Muscle of arm (tissue), 12 donors: Measurements from ENCODE around the gene DCTN3. TPM values are rescaled to one million over a fixed set of nuclear protein-coding genes. Genes with fewer than 3 reads are reported as not detected.
A peak's percentile ranks its signal among the peaks of the same experiment; 100 is the strongest.

Experiments
- DNase-seq: peaks from one replicate; pipeline ENCODE4 v3.0.0-alpha.2; 2013
- polyA plus RNA-seq, 12 donors: library from polyadenylated mRNA; unstranded; fragments of 120-200 nt; gene quantifications; one replicate each; pipeline ENCODE4 v1.2.1, GENCODE V29; 2013; ENCODE audit not compliant: insufficient read length in 12 of 12

Gene DCTN3
- polyA plus RNA-seq, 12 donors = 59.1 to 95.8 (median 62.5) TPM; not detected in 1

DNA sequence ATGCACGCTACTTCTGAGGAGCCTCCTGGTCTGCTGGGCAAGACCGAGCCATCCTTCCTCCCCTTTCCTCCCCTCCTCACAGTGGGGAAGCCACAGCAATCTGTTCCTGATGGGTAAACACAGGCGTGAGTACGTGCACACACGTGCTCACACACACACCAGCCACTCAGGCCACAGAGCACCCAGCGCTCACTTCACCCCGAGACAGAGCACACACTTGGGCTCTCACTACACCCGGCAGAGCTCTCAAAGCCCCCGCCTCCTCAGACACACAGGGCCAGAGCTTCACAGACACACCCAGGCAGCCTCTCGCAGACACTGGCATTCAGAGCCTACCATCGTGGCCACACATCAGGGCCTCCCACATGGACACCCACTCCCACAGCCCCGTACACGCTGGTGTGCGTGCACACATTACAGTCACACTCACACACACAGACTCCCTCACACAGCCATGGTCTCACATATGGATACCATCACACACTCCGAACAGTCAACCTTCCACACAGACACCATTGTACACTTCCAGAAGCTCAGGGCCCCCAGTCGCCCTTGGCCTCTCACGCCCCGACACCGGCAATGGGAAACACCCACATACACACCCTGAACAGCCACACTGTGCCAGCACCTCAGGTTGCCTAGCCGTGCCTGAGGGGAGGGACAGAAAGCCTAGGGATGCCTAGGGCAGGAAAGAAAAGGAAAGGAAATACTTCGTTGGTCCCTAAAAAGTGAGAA lies 44.3 kb downstream of the DCTN3 start:
- no peak for DNase-seq

DNA sequence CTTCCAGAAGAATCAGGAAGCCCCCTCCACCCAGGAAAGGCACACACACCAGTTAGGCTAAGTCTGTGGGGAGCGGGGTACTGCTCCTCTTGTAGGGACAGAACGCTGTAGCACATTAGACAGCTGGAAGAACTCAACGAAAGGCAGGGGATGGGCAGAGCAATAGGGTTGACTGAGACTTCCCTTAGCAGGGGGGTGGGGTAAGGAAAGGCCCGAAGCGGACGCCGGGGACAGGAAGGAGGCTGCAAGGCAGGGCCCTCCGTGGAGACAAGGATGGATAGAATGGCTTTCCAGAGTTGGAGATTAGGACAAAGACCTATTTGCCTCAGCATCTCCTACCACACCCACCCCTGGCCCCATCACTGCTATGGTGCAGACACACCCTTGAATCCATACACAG lies 45.1 kb downstream of the DCTN3 start:
- DNase-seq = no peak

DNA sequence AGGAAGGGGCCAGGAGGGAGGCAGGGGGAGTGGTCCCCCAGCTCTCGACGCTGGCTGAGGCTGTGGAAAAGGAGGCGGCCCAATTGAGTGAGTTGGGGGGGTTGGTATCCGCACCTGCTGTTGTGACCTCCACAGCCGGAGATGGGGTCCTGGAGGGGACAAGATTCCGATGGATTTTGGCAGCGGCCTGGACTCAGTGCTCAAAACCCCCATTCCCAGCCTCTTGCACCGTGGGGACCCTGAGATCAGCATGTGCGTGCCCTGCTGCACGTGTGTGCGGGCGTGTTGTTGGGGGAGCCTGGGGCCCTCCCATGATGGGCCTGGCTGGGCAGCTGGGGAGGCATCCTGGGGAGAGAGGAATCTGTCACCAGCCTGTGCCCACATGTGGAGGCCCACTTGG lies 45.7 kb downstream of the DCTN3 start:
- peak; percentile 66 for DNase-seq

DNA sequence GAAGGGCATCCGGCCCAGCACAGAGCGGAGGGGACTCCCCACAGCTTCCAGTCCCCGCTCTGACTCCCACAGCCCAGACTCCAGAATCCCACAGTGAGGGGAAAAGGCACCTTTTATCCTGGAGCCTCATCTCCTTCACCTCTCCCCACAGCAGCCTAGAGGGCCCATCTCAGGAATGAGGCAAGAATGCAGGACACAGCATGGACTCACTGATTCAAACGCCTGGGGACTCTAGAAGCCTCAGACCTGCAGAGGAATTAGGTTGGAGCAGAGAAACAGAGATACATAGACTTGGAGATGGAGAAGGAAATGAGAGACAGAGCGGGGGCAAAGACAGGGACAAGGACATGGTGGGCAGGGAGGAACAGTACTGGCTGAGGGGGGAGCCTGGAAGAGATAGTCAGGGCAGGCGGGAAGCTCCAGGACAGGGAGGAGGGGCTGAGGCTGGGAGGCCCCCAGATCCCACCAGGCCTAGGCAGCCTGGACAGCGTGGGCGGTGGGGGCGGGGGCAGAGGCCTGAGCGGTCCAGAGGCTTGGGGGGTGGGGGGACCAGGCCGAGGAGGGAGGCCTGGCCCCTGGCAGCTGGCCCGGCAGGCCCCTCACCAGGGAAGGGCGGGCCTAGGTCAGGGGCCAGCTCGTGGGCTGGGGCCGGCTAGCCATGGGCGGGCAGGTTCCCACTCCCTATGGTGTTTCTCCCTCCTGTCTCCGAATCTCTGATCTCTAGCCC lies 46.5 kb downstream of the DCTN3 start:
- no peak for DNase-seq

DNA sequence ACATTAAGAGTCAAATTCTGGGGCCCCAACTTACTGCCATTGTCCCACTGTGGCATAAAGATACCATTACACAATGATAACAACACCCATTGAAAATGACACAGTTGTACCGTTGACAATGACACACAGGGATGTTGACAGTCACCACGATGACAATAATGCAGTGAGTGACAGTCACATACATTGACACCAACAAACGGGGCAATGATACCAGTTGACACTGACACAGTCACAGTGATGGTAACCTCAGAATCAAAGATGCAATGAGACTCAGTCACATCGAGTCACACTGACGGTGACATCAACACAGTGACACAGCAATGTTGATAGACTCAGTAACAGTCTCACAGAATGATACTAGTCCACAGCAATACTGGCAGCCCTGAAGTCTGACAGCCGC lies 47.7 kb downstream of the DCTN3 start:
- no peak for DNase-seq

DNA sequence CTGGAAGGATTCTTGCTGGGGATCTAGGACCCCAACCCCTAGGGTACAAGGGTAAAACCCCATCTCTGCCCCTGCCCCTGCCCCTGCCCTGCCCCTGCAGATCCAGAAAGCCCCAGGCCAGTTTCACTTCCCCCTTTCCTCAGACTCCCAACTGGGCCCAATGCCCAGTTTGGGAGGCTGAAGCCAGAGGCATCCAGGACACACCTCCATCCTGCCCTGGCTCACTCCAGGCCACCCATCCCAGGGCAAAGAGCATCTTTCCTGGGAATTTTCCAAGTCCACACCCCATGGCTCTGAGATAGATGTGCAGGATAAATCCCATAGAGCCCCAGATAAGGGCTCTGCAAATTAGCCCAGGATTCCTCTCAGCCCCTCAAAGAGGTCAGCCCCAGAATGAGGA lies 48.2 kb downstream of the DCTN3 start:
- DNase-seq = no peak

DNA sequence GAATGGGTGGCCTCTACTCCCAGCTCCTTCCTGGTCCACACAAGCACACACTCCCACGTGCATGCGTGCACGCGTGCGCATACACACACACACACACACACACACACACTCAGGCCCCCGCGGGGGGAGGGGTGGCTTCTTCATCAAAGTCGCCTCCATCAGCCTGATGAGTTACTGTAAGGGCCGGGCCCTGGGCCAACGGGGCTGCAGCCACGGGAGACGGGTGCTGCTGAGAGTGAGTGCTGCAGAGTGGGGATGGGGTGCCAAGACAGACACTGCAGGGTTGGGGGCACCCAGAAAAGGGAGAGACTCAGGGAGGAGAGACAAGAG lies 48.8 kb downstream of the DCTN3 start:
- DNase-seq = no peak

DNA sequence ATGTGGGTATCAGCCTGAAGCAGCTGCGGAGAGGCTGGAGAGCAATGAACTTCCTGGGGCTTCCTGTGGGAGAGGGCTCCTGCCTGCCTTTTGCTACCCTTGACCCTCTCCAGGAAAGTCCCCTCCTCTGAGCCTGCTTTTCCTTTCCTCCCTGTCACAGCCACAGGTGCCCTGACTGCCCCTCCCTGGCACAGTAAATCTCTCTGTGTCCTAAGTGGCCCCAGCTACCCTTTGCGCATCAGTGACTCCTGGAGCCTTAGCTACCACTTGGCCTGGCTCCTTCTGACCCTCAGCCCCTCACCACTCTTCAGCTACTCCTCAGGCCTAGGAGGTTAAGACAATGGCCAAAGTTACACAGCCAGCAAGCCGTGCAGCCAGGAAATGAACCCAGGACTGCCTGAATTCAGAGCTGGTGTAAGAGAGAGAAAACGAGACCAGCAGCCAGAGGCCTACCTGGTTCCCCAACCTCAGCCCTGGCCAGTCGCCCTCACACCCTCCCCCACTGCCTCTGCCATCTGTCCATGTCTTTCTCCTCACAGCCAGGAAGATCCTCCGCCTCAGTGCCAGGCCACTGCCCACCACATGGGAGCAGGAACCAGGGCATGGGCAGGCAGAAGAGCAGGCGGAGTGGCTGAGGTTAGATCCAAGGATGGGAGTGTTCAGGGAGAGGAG lies 49.4 kb downstream of the DCTN3 start:
- no peak for DNase-seq

DNA sequence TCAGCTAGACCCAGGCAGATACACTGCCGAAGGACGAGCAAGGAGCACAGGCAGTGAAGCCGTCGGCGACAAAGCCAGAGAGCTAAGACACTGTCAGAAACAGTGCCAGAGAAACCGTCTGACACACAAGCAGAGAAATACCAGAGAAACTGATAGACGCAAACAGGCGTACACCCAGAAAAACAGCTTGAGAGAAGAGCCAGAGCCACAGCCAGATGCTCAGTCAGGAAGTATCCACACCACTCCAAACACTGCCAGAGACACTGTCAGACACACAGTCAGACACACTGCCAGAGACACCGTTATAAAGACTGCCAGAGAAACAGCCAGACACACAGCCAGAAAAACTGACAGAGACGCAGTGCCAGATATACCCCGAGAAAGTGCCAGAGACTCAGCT lies 49.9 kb downstream of the DCTN3 start:
- DNase-seq = peak; percentile 50

DNA sequence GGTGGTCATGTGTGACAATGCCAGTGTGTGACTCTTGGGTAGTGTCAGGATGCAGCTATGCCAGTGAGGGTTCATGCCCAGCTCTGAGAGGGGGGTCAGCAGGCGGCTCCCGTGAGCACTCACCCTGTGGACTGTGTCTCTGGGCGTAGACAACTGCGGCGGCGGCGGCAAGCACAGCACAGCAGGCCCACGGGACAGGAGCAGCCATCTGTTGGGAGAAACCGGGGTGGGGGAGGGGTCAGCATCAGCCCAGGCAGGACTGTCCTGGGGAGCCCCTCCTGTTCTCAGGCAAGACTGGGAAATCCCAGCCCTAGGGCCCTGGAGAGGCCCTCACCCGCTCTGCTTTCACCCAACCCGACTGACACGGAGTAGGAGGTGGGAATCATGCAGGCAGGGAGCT lies 51.5 kb downstream of the DCTN3 start:
- no peak for DNase-seq

DNA sequence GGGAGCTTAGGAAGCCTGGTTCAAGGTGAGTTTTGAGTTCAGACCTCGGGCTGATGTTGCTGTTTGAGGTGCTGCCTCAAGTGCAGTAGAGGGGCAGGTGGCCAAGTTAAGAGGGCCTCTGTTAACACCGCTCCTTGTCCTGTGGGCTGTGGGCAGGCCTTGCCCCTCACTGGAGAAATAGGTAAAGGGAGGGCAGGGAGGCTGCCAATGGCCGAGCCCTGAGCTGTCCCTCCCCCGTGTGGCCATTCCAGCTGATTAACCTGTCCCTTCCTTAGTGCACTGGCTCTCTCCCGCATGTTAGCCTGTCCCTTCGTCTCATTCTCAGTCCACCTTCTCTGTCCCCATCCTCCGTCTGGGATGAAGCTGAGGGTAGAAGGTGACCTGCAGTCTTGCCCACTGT lies 52.2 kb downstream of the DCTN3 start:
- DNase-seq = no peak

DNA sequence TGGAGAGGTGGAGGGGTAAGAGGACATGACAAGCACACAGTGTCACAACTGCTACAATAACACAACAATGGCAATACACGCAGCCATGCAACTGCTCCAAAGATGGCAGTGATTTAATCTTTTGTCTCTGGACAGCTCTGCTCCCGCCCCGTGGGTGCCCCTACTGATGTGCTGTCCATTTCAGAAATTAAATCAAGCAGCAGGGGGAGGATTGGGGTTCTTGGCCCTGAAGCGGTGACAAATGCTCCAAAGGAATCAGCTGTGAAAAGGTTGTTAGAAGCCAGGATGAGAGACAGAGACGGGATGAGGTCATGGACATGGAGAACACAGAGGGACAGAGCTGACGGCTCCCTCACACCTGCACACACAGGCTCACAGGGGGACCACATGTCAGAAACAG lies 53.3 kb downstream of the DCTN3 start:
- DNase-seq = peak; percentile 40

DNA sequence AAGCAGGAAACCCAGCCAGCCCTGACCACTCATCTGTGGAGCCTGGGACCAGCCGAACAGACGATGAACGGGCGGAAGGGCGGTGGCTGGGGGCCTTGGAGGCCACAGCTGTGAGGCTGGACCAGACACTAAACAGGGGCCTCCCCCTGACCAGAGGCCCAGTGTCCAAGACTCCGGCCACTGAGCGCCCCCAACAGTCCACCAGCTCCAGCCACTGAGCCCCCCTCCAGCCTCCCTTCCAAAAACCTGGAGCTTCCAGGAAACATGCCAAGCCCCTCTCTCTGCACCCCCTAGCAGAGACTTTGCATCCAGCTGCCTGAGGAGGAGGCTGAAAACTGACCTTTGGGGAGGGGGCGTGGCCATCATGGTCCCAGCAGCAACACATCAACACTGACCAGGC lies 54.0 kb downstream of the DCTN3 start:
- DNase-seq = peak; percentile 69

DNA sequence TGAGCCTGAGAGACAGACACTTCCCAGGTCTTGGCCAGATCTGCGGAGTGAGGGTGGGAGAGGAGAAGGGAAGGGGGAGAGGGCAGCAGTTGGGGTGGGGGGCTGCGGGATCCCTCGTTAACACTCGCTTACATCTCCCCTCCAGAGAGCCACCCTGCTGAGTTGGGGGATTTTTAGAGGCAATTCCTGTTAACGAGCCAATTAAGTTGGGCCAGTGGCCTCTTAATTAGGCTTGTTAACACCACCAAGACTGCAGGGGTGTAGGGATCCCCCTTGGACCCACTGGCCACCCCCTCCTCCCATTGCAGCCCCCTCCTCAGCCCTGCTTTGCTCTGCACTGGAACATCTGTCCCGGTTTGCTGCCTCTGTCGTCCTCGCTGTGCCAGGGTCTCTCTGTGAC lies 54.4 kb downstream of the DCTN3 start:
- no peak for DNase-seq

DNA sequence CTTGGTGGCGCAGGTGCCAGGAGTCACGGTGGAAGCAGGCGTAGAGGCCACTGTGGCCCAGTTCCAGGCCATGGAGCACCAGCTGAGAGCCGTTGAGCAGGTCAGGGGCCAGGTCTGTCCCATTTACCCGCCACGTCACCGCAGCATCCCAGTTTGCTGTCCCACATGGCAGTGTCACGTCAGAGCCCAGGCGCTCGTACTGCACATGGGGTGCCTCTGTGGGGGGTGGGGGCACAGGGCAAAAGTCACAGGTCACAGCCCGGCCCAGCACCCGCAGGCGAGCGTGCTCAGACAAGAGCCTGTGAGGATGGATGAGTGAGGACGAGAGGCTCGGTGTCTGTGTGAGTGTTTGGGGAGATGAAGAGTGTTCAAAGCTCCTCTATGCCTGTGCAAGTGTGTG lies 55.7 kb downstream of the DCTN3 start:
- DNase-seq = no peak

Other genes with a start within 250 kb of the DCTN3 start
- gene MYORG, start 243.6 kb downstream of the DCTN3 start, polyA plus RNA-seq = 10 to 100 TPM in 10 of 12 donors, 1 to 10 TPM in 1, not detected in 1; 8.2 to 21.5 (median 18.4) TPM
- 10 to 100 TPM in 11 of 12 donors, not detected in 1; 10.3 to 16.4 (median 12.0) TPM for gene FAM219A, start 161.9 kb downstream of the DCTN3 start, polyA plus RNA-seq
- gene DNAI1, start 161.7 kb downstream of the DCTN3 start, polyA plus RNA-seq = under 1 TPM in 2 of 12 donors, not detected in 10; 0.25 to 0.28 TPM
- gene ENHO, start 97.5 kb downstream of the DCTN3 start, polyA plus RNA-seq = 1 to 10 TPM in 10 of 12 donors, not detected in 2; 2.0 to 7.2 (median 3.3) TPM
- gene CNTFR, start 30.8 kb downstream of the DCTN3 start, polyA plus RNA-seq = 10 to 100 TPM in 11 of 12 donors, not detected in 1; 32.6 to 79.2 (median 56.4) TPM
- 10 to 100 TPM in 11 of 12 donors, not detected in 1; 11.1 to 27.4 (median 17.9) TPM for gene RPP25L, start 8.4 kb downstream of the DCTN3 start, polyA plus RNA-seq
- gene ARID3C, start 8.6 kb upstream of the DCTN3 start, polyA plus RNA-seq = under 1 TPM in 4 of 12 donors, not detected in 8; 0.08 to 0.18 (median 0.11) TPM
- 10 to 100 TPM in 11 of 12 donors, not detected in 1; 37.0 to 60.3 (median 45.3) TPM for gene SIGMAR1, start 17.3 kb upstream of the DCTN3 start, polyA plus RNA-seq
- gene GALT, start 26.2 kb upstream of the DCTN3 start, polyA plus RNA-seq = 10 to 100 TPM in 11 of 12 donors, not detected in 1; 27.3 to 55.5 (median 38.8) TPM
- gene IL11RA, start 31.7 kb upstream of the DCTN3 start, polyA plus RNA-seq = 100 to 1,000 TPM in 8 of 12 donors, 10 to 100 TPM in 3, not detected in 1; 75.0 to 183 (median 124) TPM
- 1 to 10 TPM in 1 of 12 donors, under 1 TPM in 8, not detected in 3; 0.17 to 1.3 (median 0.53) TPM for gene CCL27, start 42.2 kb upstream of the DCTN3 start, polyA plus RNA-seq
- gene CCL19, start 70.8 kb upstream of the DCTN3 start, polyA plus RNA-seq = 100 to 1,000 TPM in 1 of 12 donors, 10 to 100 TPM in 1, 1 to 10 TPM in 1, under 1 TPM in 3, not detected in 6; 0.17 to 117 (median 3.1) TPM
- 100 to 1,000 TPM in 1 of 12 donors, 10 to 100 TPM in 8, 1 to 10 TPM in 2, not detected in 1; 7.5 to 268 (median 11.4) TPM for gene CCL21, start 89.6 kb upstream of the DCTN3 start, polyA plus RNA-seq